GM15510 (cell line): ENCODE data around the gene STK32B.

Experiments
- POLR2A ChIP-seq: IDR thresholded peaks from 3 replicates; pipeline ENCODE4 v1.6.1; 2011; ENCODE audit warnings: borderline replicate concordance; ENCODE audit not compliant: insufficient read length; ENCODE audit errors: extremely low read depth

The STK32B gene

DNA sequence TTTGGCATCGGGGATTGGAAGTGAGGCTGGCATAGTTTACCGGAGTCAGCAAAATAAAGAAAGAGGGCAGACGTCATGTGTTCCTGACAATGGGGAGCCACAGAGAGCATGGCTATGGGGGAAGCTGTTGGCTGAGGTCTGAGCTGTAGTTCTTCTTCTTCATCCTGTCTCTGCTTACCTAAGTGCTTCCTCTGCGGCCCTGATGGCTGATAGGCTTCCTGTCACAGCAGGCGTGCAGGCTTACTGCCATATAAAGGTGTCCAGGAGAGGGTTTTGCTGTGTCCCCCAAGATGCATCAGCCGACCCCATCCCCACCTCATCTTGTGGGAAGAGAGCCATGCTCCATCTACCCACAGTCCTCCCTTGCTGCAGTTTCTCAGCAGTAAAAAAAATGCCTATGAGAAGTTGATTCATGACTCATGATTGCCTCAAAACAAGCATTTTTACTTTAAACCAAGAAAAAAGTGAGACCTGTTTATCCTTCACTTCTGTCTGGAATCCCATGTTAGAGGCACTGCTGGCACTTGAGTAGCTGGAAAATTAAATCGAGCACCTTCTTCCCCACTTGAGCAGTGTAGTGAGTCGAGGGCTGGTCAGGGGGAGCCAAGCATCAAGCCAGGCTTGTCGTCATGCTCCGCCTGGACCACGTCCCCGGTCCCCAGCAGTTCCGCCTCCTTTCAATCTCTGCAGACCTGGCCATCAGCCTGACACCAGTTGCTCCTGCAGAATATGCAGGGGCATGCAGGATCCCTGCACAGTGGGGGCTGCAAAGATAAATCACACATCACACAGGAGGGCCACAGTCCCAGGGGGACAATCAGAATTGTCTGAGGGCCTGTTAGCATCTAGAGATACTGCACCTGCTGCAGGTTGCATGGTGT, 419.3 kb downstream of the STK32B start:
- TF ChIP-seq POLR2A: no peak

DNA sequence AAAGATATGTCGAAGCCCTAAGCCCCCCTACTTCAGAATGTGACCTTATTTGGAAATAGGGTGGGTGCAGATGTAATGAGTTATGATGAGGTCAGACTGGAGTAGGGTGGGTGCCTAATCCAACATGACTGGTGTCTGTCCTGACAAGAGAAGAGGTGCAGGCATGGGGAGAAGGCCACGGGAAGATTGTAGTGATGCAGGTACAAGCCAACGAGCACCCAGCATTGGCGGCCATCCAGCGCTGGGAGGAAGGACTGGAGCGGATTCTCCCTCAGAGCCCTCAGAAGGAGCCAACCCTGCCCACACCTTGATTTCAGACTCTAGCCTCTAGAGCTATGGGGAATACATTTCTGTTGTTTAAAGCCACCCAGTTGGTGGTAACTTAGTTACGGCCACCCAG, 419.9 kb downstream of the STK32B start:
- no peak for TF ChIP-seq POLR2A

DNA sequence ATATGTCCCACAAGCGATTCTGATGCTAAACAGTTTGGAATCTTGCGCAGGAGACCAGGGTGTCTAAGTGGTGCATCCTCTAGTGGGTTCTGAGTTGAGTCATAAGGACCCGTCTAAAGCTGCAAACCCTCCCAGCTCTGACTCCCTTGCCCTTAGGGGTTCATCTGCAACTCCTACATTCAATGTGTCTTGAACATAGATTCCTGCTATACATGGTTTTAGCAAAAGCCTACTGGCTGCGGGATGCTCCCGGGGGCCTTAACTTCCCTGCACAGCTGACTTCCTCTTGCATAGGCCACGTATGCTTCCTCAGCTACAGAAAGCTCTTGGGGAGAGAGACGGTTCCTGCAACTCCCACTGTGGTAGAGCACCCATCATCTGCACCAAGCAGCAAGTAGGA, 420.4 kb downstream of the STK32B start:
- no peak for TF ChIP-seq POLR2A

DNA sequence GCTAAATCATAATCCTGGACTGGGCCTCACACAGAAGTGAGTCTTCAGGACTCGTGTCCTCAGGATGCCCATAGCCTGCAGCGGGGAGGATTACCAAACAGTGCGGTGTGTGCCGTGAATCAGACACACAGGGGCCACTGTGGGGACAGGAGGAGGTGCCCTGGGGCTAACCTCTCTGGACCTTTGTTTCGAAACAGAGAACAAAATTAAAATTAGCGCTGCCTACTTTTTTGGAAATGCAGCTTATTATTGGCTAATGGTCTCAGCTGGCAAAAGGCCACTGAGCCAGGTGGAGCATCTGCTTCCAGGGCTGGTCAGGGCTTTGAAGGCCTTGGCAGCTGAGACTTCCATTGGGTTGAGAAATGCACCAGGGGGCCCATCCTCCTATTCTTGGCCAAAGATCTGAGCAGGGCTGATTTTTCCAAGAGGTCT, 420.9 kb downstream of the STK32B start:
- no peak for TF ChIP-seq POLR2A

DNA sequence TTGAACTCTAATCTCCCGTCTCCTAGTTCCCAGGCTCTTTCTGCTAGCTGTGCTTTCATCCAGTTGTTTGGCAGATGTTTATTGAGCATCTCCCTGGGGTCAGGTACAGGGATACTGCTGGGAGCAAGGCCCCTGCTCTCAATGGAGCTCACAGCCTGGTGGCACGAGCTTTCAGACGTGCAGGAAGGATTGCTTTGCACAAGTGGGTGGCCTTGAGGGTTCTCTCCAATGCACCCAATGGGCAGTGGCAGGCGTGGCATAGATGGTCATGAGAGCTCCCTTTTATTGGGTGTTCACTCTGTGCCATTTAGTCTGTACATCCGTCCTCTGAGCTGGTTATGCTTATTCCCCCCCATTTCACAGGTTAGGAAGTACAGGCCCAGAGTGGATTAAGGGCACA, 421.8 kb downstream of the STK32B start:
- no peak for TF ChIP-seq POLR2A

DNA sequence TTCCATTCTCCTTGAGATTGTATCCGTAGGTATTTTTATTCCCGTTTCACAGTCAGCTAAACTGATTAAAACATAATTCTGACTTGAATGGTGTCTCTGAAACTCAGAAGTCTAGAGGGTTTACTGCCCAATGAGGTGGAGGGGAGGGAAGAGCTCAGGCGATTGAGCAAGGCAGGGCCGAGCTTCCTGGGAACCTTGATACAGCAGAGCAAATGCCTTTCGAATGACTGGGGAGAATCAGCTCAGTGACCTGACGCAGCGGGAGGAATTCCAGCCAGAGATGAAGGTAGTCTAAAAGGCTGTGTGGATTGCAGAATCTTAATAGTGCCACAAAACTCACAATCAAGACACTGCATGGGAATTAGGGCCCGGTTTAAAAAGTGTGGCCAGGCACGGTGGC, 423.5 kb downstream of the STK32B start:
- no peak for TF ChIP-seq POLR2A

DNA sequence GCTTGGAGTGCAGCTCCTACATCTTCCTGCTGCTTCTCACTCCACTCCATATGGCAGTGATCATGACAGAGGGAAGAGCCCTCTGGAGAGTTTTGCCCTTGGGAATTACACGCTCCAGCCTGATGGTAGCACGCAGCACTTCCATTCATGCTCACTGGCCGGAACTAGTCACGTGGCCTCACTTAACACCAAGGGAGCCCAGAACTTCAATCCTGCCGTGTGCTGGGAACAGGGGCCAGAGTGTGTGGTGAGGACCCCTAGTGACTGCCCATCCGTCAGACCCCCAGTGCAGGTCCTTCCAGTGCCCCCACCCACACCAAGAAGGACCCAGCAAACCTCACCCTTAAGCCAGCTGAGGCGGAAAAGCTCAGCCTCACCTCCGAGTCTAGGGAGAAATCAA, 426.3 kb downstream of the STK32B start:
- TF ChIP-seq POLR2A: no peak

DNA sequence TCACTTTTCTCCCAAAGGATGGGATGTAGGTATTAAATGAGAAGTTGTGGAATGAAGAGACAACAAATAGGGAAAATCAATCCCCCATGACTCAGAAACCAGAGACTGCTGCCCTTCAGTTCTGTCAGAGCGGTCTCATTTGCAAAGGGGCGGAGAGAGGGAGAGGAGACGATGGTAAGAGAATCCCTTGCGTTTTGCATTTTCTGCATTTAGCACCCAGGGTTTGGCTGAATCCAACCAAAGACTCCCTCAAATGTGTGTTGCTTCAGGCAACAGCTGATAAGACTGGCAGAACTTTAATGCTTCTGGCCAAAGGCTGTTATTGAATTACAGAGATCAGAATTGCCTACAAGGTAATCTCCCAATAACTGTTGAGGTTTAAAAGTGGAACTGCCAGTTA, 426.9 kb downstream of the STK32B start:
- TF ChIP-seq POLR2A: no peak

DNA sequence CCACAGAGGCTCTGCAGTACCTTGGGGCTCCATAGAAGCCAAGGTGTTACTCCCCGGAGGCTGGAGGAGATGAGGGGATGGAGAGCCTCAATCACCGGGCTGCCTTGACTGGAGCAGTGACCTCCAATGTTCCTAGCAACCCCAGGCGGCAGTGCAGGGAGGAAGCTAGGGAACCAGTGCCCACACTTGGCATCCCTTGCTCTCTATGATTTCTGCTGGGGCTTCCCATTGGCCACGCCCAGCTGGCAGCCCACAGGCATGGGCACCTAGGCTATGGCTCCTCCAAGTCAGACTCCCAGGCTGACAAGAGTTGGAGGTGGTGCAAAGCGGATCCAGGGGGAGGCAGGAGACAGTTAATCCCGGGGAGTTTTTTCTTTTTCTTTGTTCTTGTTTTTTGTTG, 427.4 kb downstream of the STK32B start:
- no peak for TF ChIP-seq POLR2A

DNA sequence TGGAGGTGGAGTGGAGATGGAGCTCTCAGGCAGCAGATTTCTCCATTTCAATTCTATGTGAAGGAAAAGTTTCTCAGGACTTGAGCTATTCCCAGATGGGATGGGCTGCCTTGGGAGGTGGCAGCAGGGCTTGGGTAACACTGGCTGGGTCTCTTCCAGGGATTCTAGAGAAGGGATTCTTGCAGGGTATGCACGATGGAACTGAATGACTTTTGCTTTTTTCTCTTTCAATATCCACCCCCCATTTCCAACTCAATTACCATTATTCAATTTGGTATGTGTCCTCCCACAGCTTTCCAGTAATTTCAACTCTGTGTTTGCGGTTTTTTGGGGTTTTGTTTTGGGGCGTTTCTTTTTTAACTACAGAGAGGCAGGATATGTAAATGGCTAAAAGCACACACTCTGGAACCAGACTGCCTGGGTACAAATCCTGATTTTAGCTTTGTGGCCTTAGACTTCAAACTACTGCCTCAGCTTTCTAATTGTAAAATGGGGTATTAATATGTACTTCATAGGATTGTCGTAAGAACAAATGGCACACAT, 428.3 kb downstream of the STK32B start:
- no peak for TF ChIP-seq POLR2A

DNA sequence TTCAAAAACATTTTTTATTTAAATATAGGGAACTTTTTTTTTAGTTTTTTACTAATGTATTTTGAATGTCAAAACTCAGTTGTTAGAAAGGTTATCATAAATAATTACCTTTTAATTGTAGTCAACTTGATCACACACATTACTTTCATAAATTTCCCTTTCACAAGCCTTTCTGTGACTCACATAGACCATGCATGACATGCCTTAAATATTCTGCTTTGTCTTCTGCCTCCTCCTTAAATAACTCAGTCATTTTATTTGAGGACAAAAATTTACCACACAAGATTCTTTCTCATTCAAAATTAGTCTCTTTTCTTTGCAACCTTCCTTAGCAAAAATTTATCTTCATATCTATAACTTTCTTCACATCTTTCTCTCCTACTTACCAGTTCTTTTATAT, 437.1 kb downstream of the STK32B start:
- no peak for TF ChIP-seq POLR2A

DNA sequence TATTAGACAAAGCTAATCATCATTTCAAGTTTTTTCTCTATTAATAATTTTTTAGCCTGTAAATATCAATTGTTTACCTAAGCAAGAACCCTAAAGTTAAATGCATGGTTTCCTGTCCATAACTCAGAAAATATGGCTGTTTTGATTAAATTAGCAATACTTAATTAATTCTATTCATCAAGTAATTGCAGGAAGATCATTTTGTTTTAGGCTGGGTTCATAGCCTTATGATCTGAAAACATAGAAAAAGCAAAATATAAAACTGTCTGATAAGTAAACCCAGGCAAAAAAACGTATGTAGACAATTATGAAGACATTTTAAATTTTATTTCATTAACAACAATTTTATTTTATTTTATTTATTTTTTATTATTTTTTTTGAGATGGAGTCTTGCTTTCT, 438.0 kb downstream of the STK32B start:
- no peak for TF ChIP-seq POLR2A

DNA sequence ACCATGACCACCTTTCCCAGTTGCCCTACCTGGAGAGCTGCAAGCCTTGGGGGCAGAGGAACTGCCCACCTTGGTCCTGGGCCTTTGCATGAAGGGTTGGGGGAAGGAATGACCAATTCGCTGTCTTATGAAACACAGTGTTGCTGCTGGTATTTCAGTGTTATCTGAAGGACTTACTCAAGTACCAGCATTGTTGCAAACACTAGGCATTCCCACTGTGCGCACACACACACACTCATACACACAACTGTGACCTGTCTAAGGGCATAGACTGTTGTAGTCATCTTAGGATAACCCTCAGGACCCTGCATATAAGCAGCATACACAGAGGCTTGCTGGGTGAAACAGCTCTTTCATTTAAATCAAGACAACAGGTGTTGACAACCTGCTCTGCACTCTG, 446.2 kb downstream of the STK32B start:
- no peak for TF ChIP-seq POLR2A

DNA sequence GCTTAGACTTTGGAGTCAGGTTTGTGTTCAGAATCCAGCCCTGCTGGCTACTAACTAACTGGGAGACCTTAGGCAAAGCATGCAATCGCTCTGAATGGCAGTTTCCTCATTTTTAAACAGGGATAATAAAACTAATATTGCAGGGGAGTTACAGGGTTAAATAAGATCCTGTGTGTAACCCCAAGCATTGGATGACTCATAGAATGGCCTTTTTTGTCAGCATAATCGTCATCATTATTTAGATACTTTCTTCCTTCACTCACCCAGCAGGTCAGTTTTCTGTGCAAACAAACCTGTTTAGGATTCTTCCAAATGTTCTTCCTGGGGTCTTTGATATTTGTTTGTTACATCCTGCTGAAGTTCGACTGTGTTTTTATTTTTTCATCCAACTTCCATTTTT, 448.9 kb downstream of the STK32B start:
- TF ChIP-seq POLR2A: no peak

DNA sequence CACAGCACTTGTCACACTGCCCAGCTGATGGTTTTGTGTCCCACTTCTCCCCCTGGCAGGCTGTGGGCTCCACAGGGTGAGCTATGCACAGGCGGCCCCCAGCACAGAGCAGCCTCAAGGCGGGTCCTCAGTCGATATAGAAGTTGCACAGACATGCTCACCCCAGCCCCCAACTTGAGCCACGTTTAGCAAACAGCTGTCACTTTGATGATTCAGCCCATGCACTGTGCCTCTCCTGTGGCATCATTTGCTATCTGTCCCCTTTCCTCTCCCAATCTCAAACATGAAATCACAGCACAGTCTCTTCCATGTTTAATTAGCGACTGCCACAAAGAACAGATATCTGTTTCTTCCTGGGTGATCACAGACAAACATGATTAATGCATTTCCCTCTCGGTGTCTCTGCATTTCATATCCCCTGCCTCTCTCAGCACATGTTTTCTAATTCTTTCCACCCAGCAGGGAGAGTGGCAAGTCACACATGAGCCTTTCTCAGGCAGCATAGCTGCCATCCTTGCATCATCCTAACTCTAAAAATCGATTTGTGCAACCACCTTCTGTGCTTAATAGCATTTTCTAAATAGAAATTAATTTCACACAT, 452.2 kb downstream of the STK32B start:
- no peak for TF ChIP-seq POLR2A

DNA sequence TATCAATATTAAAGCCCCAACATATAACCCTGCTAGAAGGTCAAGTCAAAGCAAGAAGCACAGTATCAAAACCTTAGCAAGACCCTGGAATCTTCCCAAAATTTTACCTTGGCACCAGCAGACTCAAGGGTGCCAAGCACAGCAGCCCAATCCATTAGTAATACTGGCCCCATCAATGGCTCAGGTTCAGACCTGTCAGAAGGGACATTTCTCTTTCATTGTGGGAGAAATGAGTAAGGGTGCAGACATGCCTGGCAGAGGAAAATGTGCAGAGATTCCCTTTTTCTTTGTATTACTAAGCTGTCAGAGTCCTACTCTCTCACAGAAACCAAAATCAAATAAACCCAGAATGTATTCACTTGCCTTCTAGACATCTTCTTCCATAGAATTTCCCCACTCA, 453.2 kb downstream of the STK32B start:
- no peak for TF ChIP-seq POLR2A
